Pons (tissue), 1 donor: ENCODE data around the gene PDE4D.

Experiments used
- DNase-seq: peaks from one replicate; pipeline ENCODE4 v3.0.0-alpha.2; 2016; ENCODE audit warnings: low spot score

PDE4D gene

DNA sequence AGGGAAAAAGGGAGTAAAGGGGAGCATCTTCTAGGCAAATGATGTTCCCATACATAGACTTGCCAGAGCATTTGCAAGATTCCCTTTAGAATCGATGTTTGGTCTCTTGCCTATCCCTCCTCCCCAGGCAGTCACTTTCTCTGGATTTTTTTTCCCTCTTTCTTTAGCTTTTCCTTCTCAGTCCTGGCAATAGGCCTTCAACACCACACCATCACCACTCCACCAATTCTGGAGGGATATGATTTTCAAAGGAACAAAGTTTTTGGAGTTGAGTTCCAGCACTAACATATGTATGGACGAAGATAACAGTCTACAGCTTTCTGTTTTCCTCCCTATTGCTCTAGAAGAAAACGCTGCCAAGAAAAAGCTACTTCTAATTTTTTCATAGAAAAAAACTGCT is 377.4 kb downstream of the PDE4D start:
- DNase-seq: no peak

DNA sequence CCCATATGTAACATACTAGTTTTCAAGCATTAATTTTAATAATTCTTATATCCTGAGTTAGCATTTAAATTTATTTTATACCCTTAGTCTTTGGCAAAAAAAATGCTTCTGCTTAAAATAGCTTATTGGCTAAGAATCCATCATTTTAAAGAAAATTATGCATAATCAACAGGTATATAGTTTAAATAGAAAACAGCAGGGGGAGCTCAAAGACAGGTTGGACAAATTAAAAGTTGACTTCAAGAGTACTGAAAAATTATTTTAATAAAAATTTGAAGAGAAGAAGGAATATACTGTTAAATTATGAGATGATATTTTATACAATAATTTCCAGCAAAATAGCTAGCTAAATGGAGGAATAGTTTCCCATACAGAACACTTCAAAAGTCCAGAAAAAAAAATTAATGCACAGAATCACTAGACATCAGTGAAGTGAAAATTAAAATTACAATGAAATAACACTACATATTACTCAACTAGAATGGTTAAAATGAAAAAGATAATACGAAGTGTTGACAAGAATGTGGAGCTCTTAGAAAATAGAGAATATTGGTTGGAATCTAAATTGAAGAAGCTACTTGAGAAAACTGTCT is 387.1 kb downstream of the PDE4D start:
- peak; percentile 39 for DNase-seq

DNA sequence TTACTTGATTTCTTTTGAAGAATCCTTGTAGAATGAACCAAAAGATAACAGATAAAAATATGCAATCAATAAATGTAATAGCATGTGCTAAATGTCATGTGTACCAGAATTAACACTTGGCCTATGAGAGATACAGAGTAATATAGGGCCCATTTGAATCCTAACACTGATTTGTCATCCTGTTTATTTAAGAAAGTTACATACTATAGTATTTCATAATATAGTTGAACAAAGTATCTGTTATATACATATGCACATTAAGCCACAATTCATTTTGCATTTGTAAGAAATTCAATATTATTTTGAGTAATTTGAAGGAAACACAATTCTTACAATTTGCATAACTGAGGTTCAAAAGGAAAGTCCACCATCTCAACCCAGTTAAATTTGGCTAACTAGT is 389.5 kb downstream of the PDE4D start:
- DNase-seq: no peak

DNA sequence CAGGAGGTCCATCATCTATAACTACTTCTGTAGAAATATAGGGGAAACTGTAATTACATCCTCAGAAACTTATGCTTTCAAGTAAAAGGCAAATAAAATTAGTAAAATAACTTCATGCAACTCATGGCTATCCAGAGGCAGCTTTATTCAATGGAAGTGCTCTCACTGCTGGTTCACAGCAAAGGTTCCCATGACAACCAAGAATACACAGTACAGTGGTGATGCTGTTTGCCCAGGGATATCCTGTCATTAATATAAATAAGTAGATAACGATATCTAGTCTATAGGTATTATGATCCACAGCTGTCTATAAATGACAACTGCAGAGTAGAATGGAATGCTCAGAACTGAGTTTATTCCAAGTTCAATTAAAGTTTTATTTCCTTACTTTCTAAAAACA is 390.3 kb downstream of the PDE4D start:
- no peak for DNase-seq

DNA sequence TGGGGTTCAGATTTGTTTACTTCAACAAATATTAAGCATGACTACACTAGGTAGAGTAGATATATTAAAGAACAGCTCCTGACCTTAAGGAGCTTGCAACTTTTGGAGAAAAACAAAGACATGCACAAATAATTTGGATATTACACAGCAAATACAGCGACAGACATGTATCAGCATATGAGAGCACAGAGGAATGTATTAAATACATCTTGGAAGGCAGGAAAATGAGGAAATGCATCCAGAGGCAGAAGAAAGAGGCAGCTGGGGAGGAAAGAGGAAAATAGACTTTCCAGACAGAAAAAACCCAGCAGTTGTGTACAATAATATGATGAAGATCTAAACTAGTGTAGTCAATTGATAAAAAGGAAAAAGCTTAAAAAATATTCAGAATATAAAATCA is 392.2 kb downstream of the PDE4D start:
- DNase-seq: no peak

DNA sequence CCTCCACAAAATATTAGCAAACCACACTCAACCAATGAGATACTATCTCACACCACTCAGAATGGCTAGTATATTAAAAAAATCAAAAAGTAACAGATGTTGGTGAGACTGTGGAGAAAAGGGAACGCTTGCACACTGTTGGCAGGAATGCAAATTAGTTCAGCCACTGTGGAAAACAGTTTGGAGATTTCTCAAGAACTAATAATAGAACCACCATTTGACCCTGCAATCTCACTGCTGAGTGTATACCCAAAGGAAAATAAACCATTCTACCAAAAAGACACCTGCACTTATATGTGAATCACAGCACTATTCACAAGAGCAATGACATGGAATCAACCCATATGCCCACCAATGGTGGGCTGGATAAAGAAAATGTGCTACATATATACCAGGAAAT is 393.5 kb downstream of the PDE4D start:
- DNase-seq: no peak

DNA sequence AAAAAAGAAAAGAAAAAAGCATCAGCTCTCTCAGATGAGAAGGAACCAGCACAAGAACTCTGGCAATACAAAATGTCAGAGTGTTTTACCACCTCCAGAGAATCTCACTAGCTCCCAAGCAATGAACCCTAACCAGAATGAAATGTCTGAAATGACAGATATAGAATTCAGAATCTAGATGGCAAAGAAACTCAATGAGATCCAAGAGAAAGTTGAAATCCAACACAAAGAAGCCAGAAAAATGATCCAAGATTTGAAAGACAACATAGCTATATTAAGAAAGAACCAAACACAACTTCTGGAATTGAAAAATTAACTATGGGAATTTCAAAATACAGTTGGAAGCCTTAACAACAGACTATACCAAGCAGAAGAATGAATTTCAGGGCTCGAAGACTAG is 396.3 kb downstream of the PDE4D start:
- DNase-seq: no peak

DNA sequence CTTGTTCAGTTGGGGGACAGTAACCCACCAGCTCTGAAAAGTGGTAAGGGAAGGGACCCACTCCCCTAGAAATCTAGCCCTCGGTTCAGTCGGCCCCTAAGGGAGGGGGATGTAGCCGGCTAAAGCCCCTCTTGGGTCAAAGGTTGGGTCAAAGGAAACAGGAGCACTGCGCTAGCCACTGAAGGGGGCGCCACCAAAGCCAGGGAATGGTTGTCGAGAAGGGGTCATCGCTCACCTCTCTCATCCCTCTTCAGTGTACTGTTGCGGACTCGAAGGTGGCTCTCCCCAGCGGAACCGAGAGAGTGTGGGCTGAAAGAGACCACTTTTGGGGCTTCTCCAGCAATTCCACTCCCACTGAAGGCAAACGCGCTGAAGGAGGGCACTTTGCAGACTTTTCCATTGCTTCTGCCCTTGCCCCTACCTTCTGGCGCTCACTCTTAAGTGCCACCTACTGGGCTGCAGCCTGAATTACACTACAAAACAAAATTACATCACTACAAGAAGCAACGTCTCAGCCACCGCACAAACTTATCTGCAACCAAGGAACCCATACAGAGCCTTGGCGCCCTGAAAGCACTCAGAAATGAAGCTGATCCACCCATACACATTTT is 396.9 kb downstream of the PDE4D start:
- DNase-seq: no peak

DNA sequence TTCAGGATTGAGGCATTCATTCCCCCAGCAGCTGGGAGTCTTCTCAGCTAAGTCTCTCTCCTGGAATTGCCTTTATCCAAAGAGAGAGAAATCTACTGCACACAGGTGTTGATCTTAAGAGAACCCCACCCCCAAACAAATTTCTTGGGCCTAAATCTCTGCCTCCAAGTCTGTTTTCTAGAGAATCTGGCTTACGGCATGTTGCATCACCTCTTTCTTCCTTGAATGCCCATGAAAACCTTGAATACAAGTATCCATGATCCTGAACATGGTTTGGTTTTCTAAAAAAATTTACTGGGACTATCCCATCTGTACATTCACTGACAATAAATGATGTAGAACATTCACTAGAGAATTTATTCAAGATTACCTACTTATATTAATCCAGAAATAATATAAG is 401.6 kb downstream of the PDE4D start:
- no peak for DNase-seq

DNA sequence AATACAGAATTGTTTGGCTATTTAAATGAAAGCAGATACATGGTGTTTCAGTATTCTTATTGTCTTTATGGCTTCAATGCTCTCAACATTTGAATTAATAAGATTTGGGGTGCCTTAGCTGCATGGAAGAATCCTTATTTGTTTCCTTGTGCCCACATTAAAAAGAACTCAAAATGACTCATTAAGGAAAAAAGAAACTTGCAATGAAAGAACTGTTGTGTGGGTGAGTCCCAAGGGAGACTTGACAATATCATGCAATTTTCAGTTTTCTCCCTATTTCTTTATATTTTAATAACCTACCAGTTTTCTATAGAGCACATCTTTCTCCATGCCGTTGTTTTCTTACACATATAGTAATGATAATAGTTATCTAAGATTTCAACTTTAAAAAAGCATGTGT is 404.0 kb downstream of the PDE4D start:
- DNase-seq: no peak

DNA sequence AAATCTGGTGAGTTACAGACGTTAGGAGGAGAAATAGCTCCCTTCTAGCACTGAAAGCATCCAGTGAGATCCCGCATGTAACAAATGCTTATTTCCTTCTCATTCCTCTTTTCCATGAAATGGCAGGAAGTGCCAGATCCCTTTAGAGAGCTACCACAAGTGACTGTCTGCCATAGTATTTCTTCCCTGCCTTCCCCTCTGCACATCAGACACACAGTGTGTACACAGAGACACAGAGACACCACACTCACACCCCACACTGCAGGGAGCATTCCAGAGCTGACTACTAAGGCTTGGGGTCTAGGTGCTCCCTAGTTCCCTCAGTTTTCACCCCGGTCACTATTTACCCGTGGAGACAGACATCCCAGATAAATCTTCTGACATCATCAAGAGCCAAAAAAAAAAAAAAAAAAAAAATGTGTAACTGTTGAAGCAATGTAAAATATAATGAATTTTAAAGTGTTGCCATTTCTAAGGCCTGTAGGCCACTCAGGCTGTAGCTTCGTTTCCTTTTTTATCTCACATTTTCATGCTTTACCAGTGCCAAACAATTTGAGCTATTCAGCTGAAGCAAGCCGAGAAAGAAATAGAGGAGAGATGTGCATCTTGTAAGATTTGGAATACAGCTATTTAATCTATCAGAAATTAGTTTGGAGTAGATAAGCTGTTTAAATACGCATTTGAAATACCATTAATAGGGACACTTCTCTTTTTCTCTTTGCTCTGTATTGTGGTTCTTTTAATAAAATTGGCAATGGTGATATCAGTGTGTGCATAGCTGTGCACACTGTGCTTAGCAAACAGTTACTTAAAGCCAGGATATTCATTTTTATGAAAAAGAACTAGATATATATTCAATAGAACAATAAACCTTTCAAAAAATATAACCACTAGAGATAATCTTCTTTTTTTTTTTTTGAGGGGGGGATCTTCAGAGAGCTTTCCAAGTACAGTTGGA is 405.5 kb downstream of the PDE4D start:
- DNase-seq: peak; percentile 29

DNA sequence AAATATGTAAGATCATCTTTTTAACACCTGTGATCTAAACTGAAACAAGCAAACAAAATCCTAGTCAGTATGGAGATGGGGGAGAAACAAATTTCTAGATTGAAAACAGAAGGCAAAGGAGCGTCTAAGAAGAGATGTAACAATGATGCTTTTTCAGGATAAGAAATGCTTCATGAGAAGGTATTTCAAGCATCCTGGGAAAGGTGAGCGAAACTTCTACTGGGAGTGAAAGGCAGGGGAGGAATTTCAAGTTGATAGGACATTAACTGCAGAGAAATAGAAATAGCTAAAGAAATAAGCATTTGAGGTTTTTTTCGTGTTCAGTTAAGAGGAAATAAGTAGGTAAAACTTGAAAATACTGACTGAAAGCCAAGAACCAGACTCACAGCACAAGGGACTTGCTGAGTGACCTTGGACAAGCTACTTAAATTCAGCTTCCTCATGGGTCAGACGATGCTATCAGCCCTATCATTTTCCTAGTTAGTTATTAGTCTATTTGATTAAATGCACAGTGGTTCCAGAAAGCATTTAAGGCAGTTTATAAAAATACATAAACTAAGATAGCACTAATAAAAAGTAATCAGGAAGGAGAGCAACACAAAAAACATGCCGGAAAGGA is 406.3 kb downstream of the PDE4D start:
- peak; percentile 19 for DNase-seq

DNA sequence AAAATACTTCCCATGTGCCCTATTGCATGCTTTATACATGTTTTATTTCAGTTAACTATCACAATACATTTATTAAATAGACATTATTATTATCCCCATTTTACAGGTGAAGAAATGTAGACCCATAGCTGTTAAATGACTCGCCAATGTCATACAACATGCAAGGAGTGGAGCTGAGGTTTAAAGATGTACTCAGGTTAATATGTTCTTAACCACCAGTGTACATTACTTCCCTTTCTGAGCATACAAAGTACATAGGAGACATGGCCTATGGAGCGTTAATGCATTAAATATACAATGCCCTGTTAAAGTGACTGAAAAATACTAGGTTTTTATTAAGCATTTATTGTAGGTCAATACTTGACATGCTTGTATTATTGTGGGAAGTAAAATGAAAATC is 407.0 kb downstream of the PDE4D start:
- DNase-seq: no peak

DNA sequence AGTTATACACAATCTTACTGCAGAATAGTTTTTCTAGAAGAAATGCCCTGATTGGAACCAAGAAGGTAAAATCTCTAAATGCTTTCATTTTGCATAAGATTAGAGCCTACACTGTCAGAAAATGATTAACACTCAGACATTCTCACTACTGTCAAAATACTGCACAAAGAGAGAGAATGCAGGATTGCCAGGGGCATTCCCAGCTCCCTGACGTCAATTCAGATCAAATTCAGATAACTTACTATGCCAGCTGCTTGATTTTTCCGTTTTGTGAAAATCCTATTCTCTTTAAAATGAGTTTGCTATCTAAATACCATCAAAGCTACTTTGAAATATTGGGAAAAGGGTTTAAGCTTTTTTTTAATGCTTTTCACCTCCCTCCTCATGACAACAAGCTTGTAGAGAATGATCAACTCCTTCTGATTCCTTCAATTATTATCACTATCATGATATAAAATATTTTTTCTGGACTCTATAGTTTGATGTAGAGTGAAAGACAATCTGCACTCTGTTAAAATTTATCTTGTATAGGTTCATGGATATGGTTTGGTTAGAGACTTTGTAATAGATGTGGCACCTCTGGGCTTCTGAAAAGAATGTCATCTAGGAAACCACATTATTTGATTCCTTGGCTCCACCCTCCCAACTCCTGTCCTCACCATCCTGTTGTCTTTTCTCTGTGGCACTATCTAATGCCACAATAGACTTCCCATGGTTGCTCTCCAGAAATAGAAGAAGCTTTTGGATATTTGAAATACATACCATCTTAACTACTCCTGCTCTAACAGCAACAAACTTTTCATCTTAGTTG is 407.7 kb downstream of the PDE4D start:
- DNase-seq: no peak

DNA sequence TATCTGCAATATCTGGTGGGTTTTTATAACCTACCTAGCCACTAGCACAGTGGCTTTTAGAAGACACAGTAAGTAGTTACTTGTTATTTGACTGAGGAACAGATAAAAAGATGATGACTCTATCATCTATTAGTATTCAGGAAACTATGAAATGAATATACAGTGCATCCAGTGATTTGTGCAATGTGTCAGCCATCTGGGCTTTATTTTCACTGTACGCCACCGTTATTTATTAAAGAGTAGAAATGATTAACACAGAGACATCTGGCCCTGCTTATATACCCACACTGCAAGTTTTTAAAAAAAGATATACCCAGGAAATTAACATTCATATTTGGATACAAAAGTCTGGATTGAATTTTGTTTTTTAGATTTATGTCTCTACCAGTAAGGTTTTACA is 408.4 kb downstream of the PDE4D start:
- DNase-seq: no peak

DNA sequence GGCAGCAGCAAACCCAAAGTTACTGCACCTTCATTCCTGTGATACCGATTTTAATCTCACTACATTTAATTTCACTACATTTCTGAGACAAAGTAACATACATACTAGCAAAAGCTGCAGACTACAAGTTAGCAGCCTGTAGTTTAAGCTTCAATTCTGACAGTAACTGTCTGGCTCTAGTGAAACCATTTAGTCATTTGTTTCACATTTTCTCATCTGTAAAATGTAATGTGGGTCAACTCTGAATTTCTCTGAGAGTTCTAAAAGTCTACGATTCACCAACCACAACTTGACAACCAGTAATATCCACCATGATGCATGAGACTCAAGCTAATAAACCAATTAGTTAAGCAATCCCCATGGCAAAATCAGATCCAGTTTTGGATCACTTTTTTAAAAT is 408.9 kb downstream of the PDE4D start:
- no peak for DNase-seq

DNA sequence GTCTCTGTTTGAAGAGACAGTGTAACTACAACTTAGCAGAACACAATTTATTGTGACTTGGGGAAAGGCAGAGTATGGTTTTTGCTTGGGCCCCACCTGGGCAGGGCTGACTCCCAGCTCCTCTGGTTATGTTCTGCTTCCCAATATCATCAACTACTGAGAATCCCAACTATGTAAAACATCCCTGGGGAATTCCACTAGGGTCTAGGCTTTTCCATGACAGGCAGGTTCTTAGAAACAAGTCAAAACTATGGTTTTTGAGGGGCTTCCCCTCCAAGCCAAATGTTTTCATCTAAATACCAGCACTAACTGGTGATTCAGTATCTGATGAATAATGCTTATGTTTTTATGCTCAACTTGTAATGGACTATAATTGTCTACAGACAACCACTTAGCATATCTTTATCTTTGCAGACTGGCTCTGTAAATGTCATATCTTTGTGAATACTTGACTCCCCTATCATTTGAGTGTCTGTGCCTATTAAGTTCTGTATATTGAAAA is 409.5 kb downstream of the PDE4D start:
- DNase-seq: no peak

DNA sequence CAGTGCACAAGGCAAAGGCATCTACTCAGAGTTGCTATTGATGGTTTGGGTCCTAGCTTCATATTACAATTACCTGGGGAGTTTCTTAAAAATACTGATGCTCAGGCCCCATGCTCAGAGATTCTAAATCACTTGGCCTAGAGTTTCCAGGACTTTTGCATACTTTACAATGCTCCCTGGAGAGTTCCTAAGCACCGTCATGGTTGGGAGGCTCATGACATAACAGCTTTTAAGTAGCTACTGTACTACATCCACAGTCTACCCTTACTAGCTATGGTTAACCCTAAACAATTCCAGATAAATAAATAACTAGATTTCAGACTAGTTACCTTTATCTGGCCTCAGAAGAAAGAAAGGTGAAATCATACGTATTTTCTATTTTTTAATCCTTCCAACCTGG is 414.4 kb downstream of the PDE4D start:
- no peak for DNase-seq

DNA sequence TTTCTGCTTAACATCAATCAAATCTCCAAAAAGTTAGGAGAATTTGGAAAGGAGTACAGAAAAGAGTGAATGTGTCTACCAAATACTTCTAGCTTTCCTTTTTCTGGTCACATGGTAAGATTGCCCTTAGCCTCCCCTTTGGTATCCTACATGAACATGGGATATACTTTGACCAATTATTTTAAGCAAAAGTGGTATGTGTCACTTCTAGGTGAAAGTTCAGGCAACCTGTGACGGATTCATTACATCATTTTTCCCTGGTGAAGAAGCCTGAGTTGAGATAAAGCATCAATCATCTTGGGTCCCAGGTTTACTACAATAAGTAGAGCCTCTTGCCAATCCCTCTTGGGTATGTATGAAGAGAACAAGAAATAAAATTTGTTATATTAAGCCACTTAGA is 419.2 kb downstream of the PDE4D start:
- DNase-seq: no peak

DNA sequence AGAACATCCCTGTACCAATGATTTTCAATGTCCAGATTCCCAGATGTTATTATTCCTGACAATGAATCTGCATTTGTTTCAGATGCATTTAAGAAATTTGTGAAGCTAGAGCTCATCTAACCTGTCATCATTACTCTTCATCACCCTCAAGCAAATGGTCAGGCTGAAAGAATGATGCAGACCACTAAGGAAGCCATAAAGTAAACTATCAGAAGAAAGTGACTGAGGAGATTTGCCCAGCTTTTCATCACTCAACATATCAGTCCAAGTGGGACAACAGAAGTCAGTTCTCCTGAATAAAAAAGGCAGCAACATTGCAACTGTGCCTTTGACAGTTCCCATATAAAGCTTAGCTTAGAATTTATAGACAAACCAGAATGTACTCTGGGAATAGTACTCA is 419.9 kb downstream of the PDE4D start:
- no peak for DNase-seq

DNA sequence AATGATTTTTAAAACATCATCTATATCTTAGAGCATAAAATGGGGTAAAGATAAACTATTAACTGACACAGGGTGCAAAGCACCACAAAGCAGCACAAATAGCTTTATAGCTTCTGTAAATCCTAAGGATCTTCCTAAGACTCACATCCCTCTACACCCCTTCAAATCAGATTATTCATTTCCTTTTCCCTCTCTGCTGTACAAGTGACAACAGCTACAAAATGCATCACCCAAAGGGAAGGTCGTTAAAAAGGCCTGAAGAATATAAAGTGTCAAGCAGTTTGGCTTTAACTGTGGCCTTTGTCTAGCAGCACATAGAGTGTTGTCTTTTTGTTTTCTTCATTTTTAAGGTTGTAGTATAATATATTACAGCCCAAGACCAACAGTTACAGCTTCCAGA is 422.1 kb downstream of the PDE4D start:
- DNase-seq: no peak

DNA sequence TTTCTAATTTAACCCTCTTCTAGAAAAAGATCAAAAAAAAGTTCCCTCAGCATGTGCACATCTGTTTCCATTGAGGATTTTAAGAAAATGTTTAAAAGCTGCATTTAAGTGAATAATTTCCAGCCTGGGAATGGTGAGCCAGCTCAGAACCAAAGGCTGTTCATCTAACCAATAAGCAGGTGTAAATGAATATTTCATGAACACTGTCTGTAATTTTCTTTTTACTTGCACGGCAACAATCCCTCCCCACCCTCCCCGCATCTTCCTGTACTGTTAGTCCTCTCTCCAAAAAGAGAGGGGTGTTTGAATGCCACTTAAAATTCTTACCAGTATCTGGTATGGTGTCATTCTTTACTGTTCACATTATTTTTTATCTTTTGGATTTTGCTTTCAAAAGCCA is 425.6 kb downstream of the PDE4D start:
- no peak for DNase-seq
